H1 (cell line): ENCODE results near the gene SCAMP3. TPM values are rescaled to one million over a fixed set of nuclear protein-coding genes. Genes with fewer than 3 reads are reported as not detected.

Experiments used
- CREB1 ChIP-seq: IDR thresholded peaks from 2 replicates; pipeline ENCODE4 v1.6.1; 2012; ENCODE audit warnings: inconsistent platforms
- EP300 ChIP-seq, 2 experiments: IDR thresholded peaks; 1 replicate in 1 of 2; 2 replicates in 1 of 2; pipeline ENCODE4 v1.6.1; 2011 to 2012; ENCODE audit warnings: low read depth in 2 of 2, low read length in 2 of 2, mild to moderate bottlenecking in 2 of 2, borderline replicate concordance in 1 of 2, inconsistent platforms in 1 of 2, moderate library complexity in 1 of 2
- HDAC2 ChIP-seq, 2 experiments: fragments of 300-600 bp in 1 of 2; sonication (generic) in 1 of 2; IDR thresholded peaks; 2 replicates each; pipeline ENCODE4 v1.6.1; 2011 to 2012; ENCODE audit warnings: low read depth in 2 of 2, low read length in 2 of 2, mild to moderate bottlenecking in 2 of 2, moderate library complexity in 2 of 2, borderline replicate concordance in 1 of 2, inconsistent platforms in 1 of 2
- HDAC6 ChIP-seq: IDR thresholded peaks from one replicate; pipeline ENCODE4 v1.7.1; 2012; ENCODE audit warnings: low read depth, mild to moderate bottlenecking, inconsistent platforms, low read length, moderate library complexity
- JUND ChIP-seq: IDR thresholded peaks from 2 replicates; pipeline ENCODE4 v1.6.1; 2011; ENCODE audit warnings: mild to moderate bottlenecking, improper control_type of control experiment, low read length
- KDM4A ChIP-seq: IDR thresholded peaks from one replicate; pipeline ENCODE4 v1.7.1; 2012; ENCODE audit warnings: low read depth, mild to moderate bottlenecking, moderate library complexity, low read length, inconsistent platforms; ENCODE audit not compliant: severe bottlenecking
- KDM5A ChIP-seq: fragments of 200-600 bp; IDR thresholded peaks from 2 replicates; pipeline ENCODE4 v1.7.1; 2012; ENCODE audit warnings: mild to moderate bottlenecking, low read length, inconsistent platforms, mixed read lengths
- NANOG ChIP-seq: IDR thresholded peaks from 2 replicates; pipeline ENCODE4 v1.6.1; 2011; ENCODE audit warnings: low read length, low read depth, mild to moderate bottlenecking, inconsistent platforms; ENCODE audit not compliant: insufficient read depth, poor library complexity, severe bottlenecking
- PHF8 ChIP-seq: fragments of 200-600 bp; sonication (generic); conservative IDR thresholded peaks from 2 replicates; pipeline ENCODE4 v1.7.1; 2012; ENCODE audit warnings: low read depth, mild to moderate bottlenecking, inconsistent platforms, low read length, moderate library complexity
- RAD21 ChIP-seq, 2 experiments: IDR thresholded peaks in 1 of 2; conservative IDR thresholded peaks in 1 of 2; 2 replicates each; pipeline ENCODE4 v1.6.1; 2011; ENCODE audit warnings: low read depth in 2 of 2, low read length in 2 of 2, improper control_type of control experiment in 1 of 2, inconsistent platforms in 1 of 2, mild to moderate bottlenecking in 1 of 2, moderate library complexity in 1 of 2
- SAP30 ChIP-seq: fragments of 300-600 bp; sonication (generic); IDR thresholded peaks from 2 replicates; pipeline ENCODE4 v1.7.1; 2012; ENCODE audit warnings: low read length, moderate library complexity, mild to moderate bottlenecking, inconsistent platforms; ENCODE audit not compliant: insufficient read depth, insufficient replicate concordance
- SIN3A ChIP-seq, 2 experiments: IDR thresholded peaks in 1 of 2; conservative IDR thresholded peaks in 1 of 2; 2 replicates each; pipeline ENCODE4 v1.6.1; 2011 to 2012; ENCODE audit warnings: low read length in 2 of 2, improper control_type of control experiment in 1 of 2, low read depth in 1 of 2, mild to moderate bottlenecking in 1 of 2
- SIRT6 ChIP-seq: IDR thresholded peaks from one replicate; pipeline ENCODE4 v1.7.1; 2012; ENCODE audit warnings: low read length, inconsistent platforms
- SIX5 ChIP-seq: IDR thresholded peaks from 2 replicates; pipeline ENCODE4 v1.6.1; 2011; ENCODE audit warnings: mild to moderate bottlenecking, low read depth, low read length
- TAF7 ChIP-seq: optimal IDR thresholded peaks from 2 replicates; pipeline ENCODE3; 2011; ENCODE audit warnings: low read depth, mild to moderate bottlenecking, inconsistent platforms, low read length, moderate library complexity, borderline replicate concordance
- TCF12 ChIP-seq: IDR thresholded peaks from 2 replicates; pipeline ENCODE4 v1.6.1; 2011; ENCODE audit warnings: low read depth, mild to moderate bottlenecking, low read length
- TEAD4 ChIP-seq: IDR thresholded peaks from 2 replicates; pipeline ENCODE4 v1.6.1; 2012; ENCODE audit warnings: low read depth, low read length, inconsistent platforms, mixed read lengths
- USF2 ChIP-seq: IDR thresholded peaks from 2 replicates; pipeline ENCODE4 v1.6.1; 2011; ENCODE audit warnings: low read length, improper control_type of control experiment
- YY1 ChIP-seq: IDR thresholded peaks from 2 replicates; pipeline ENCODE4 v1.6.1; 2011; ENCODE audit warnings: low read depth, mild to moderate bottlenecking, low read length
- polyA plus RNA-seq, 7 experiments: library from polyadenylated mRNA; depleted of rRNA in 3 of 7; stranded (reverse) in 5 of 7; unstranded in 2 of 7; fragments of >200 nt in 5 of 7; fragments of 200-250 nt in 2 of 7; gene quantifications; 1 replicate in 5 of 7; 2 replicates in 1 of 7; 4 replicates in 1 of 7; pipeline versions ENCODE4 v1.2.1 to v1.2.3, GENCODE V29; 2011 to 2013; ENCODE audit warnings: missing spikeins in 2 of 7, mixed read lengths in 2 of 7
- total RNA-seq: library from RNA; stranded (reverse); fragmentation: NEBNext Ultra II Directional; extraction: Animal tissue kit (Norgen Biotek cat#: 25700); gene quantifications from 2 replicates; pipeline ENCODE4 v1.2.1, GENCODE V29; 2021

SCAMP3 gene
- total and polyA plus RNA-seq, 2 of the 8 experiments (the other 6 are each of a cell fraction or from before 2014, with no cell fraction given), result 48.9 to 143 TPM

- peak; percentile 99 for TF ChIP-seq YY1
- TF ChIP-seq HDAC2 (IDR thresholded peaks at IDR 0.05; ENCODE audit: borderline replicate concordance in 1 of 2, low read depth in 2 of 2, low read length in 2 of 2), result peak; percentile 33 to 77; a peak in 1 of 4 replicates
- TF ChIP-seq KDM4A, result no peak
- TF ChIP-seq NANOG, result peak; percentile 58
- TF ChIP-seq EP300 (IDR thresholded peaks at IDR 0.05; ENCODE audit: borderline replicate concordance in 1 of 2, low read depth in 2 of 2, low read length in 2 of 2), result peak in 1 of 2 experiments; percentile 71; a peak in 1 of 3 replicates
- 0 out of 2 replicates have a peak, but pooled peaks have one; percentile 23 for TF ChIP-seq JUND
- TF ChIP-seq SIN3A (conservative IDR thresholded peaks at IDR 0.05 in 1 of 2, IDR thresholded peaks at IDR 0.05 in 1 of 2; ENCODE audit: low read depth in 1 of 2, low read length in 2 of 2), result peak; percentile 99 to 100
- TF ChIP-seq TAF7, result no peak
- TF ChIP-seq USF2, result peak; percentile 99
- peak; percentile 76 for TF ChIP-seq SIX5
- no peak for TF ChIP-seq PHF8
- no peak for TF ChIP-seq SIRT6
- peak in 1 of 2 experiments; percentile 7; a peak in 1 of 4 replicates for TF ChIP-seq RAD21 (IDR thresholded peaks at IDR 0.05 in 1 of 2, conservative IDR thresholded peaks at IDR 0.05 in 1 of 2; ENCODE audit: low read depth in 2 of 2, low read length in 2 of 2)
- no peak for TF ChIP-seq HDAC6
- peak; percentile 76 for TF ChIP-seq SAP30
- 0 out of 2 replicates have a peak, but pooled peaks have one; percentile 53 for TF ChIP-seq TEAD4
- no peak; the same call in 1 of the 2 replicates for TF ChIP-seq CREB1
- peak; percentile 67; the same call in 1 of the 2 replicates for TF ChIP-seq KDM5A
- peak; percentile 55; the same call in 1 of the 2 replicates for TF ChIP-seq TCF12
Observed at GRCh38 chr1:155241069-155241679, 21.0 kb downstream of the SCAMP3 start (continued).
